Hepatocyte (in vitro differentiated cells): ENCODE results near the gene GMPPB.

Source experiments
- CTCF ChIP-seq: fragments of 200-600 bp; sonication (generic); IDR thresholded peaks from 2 replicates; pipeline ENCODE4 v1.5.1; 2016; ENCODE audit warnings: antibody characterized with exemption, mild to moderate bottlenecking; ENCODE audit not compliant: poor library complexity
- EZH2 ChIP-seq: fragments of 200-600 bp; sonication (generic); IDR thresholded peaks from 2 replicates; pipeline ENCODE4 v1.6.1; 2016; ENCODE audit warnings: antibody characterized with exemption, mild to moderate bottlenecking, borderline replicate concordance

GRCh38 chr3:49674497-49674983 is 49.2 kb downstream of the GMPPB start:
- TF ChIP-seq CTCF = no peak
- TF ChIP-seq EZH2 = no peak
